Activated CD4-positive, alpha-beta T cell treated with anti-CD3 and anti-CD28 coated beads, Interleukin-2, amount 50 U/mL, for 24 hours (primary cell): ENCODE data around the gene STK17B.
"Not testable (repeated sequence)": the region's sequence is repeated elsewhere in the genome, so short reads cannot be mapped to it uniquely, and the experiment has no call there.

ENCODE experiments used
- DNase-seq, 2 donors: peaks; one replicate each; pipeline ENCODE4 v3.0.0-alpha.2; 2020; ENCODE audit warnings: low read depth in 1 of 2, low spot score in 1 of 2

Gene STK17B

DNA sequence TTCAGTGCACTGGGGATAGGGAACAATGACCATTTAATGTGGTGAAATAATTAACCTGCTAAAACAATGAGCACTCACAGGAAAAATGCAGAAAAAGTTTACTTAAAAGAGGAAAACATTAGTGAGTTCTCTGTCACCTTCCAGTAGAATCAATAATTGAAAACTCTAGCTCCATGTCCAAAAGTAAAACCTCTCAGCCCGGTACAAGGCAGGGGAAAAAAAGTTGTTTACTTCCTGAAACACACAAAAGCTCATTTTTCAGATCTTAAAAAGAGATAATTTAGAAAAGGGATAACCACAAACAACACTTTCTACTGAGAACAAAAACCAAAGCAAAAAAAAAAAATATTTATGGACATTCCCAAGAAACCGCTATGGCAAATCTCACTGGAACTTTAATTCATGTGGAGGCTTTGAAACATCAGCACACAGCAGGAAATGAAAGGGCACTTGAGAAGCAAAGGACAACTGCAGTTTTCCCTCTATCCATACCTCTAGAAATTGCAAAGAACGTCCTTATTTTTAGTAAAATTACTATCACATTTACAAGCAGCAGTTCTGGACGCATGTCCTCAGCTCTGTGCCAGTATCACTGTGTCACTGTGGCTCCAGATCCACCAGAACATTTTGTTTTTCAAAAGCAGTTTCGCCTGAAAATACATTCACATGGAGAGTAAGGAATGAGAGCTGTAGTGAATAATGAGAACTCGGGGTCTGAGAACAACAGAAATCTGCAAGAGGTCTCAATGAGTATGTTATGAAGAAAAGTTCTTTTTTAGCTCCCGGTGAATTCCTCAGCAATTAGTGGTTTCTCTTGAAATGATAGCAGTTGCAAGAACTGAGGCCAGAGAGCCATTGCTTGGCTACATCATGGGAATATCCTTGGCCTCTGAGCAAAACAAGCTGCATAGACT, 58.1 kb downstream of the STK17B start:
- DNase-seq, result no peak

DNA sequence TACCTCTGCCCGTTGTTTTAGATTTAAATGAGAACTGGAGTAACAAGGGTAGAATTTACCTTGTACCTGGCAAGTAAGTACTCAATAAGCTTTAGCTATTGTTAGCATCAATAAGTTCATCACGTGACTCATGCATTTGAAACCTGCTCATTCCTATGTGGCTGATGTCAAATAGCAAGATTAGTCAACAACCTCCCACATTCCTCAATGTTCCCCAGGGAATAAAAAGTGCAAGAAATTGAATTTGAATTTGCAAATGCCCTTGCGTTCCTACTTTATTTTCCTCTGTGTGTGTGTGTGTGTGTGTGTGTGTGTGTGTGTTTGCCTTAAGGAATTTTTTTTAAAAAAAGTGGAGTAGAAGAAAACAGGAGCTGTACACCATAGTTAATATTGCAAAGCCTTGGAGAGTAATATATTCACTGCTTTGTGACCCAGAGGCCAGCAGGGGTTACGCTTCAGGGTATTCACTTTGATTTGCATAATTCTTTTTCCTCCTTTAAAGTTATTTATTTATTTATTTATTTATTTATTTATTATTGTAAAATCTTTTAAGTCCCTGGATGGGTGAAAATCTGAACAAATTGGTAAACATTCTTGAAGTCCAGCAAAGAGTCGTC, 58.9 kb downstream of the STK17B start:
- DNase-seq, result no peak

- DNase-seq, result no peak
These were observed 62.8 kb downstream of the STK17B start for GRCh38 chr2:196108604-196109003.

DNA sequence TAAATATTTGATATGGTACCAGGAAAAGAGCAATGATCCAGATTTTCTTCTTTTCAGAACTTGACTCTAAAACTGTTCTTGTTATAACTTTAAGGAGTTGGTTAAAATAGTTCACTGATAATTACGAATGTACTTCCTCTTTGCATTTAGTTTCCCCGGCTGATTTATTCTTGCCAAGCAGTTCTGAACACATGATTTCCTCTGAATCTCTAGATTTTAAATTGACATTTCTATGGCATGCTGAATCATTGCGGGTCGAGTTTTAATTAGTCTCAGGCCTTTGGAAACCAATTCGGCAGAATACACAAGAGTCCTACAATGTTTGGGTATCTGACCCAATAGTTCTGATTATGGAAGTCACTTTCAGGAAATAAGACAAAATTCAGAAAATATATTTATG, 65.4 kb downstream of the STK17B start:
- DNase-seq, result no peak

DNA sequence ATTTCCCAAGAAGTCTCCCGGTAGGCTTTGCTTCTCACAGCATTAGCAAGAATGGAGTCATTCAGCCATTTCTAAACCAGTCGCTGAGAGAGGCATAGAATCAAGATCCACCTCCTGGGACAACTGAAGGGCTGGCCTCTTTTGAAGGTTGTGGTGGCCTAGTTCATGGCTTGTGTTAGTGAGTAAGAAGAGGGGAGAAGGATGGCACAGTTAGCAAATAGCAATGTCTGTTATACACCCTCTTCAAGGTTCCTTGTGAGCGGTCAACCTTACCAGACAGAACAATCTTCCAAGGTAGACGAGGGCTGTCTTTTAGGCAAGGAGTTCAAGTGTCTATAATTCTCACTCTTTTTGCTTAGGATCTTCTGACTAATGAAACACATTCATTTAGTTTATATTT, 67.3 kb downstream of the STK17B start:
- DNase-seq, result no peak

GRCh38 chr2:196103626-196104025, 67.8 kb downstream of the STK17B start:
- DNase-seq, result no peak

DNA sequence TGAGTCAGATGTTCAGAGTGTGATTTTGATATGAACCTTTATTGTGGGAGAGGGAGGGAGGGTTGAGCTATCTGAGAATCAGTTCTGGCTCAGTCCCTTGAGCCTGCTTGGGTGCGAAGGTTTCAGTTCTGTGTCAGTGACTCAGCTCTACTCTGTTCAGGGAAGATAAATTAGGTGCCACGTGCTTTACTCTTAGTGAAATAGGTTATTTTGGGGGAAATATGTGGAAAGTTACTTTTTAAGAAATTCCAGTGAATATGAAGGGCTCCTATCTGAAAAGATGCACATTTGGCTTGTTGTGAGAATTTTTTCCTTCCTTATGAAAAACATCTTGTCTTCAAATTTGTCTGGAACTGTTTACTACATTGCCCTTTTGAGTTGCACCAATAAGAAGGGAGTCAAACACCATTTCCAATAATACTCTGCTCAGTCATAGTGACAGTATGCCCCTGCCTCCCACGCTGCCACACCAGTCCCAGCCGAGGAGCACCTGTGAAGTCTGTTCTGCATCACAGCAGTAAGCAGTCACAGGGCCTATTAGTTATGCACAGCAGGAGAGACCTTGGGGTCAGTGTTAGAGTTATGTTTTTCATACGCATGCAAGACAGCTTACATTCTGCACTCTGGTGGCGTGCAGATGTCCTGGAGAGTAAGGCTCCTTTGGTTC, 69.9 kb downstream of the STK17B start:
- DNase-seq, result peak in 1 of 2 donors; percentile 40

- no peak for DNase-seq
These were observed 71.5 kb downstream of the STK17B start for GRCh38 chr2:196099916-196100315.

GRCh38 chr2:196097864-196098660, 73.3 kb downstream of the STK17B start:
- DNase-seq, result no peak

DNA sequence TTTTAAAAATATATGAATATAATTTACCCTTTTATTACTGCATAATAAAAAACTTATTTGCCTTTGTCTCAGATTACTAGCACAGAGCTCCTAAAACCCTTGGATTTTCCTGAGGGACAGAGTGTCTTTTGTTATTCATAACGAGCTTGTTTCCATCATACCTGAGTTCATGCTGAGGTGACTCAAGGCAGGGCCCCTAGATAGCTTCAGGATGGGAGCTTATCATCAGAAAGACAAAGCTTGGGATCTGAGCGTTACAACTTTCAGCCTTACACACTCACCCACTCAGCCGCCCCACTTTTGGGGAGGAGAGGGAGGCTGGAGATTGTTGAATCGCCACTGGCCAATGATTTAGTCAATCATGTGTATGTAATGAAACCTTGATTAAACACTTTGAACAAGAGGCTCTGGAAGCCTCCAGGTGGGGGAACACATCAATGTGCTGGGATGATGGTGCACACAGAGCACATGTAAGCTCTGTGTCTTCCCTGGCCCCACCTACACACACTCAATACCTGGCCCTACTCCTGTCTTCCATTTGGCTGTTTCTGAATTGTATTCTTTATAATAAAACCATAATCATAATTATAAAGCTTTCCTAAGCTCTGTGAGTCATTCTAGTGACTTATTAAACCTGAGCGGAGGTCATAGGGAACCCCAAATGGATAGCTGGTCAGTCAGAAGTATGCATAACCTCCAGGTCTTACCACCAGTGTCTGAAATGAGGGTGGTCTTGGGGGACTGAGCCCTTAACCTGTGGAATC, 74.2 kb downstream of the STK17B start:
- DNase-seq, result no peak

DNA sequence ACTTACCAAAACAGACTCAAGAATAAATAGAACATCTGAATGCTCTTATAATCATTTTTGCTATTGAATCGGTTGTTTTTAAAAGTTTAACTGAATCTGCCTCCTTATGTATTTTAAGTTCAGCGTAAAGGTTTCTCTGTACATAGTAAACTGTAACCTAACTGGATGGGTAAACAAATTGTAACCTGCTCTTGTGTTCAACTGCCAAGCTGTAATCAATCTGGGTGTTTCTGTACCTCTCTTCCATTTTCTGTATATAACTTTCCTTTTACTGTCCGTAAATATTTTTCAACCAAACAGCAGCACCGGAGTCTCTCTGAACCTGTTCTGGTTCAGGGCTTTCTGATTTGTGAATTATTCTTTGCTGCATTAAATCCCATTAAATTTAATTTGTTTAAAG, 75.1 kb downstream of the STK17B start:
- no peak for DNase-seq

DNA sequence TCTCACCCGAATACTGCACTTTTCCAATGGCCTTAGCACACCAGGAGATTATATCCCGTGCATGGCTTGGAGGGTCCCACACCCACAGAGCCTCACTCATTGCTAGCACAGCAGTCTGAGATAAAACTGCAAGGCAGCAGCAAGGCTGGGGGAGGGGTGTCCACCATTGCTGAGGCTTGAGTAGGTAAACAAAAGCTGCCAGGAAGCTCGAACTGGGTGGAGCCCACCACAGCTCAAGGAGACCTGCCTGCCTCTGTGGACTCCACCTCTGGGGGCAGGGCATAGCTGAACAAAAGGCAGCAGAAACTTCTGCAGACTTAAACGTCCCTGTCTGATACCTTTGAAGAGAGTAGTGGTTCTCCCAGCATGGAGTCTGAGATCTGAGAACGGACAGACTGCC, 81.9 kb downstream of the STK17B start:
- DNase-seq, result not testable (repeated sequence)

DNA sequence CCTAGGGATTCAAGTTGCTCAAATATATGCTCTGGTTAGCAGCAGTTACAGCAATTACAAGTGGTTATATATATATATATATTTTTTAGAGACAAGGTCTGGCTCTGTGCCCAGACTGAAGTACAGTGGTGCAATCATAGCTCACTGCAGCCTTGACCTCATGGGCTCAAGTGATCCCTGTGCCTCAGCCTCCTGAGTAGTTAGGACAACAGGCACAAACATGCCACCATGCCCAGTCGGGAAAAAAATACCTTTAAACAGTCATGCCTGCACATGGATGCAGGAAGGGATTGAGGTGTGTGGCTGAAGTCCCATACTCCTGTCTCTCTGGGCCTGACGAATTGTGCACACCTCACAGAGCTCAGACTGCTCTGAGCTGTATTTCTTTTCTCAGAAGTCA, 83.2 kb downstream of the STK17B start:
- no peak for DNase-seq

DNA sequence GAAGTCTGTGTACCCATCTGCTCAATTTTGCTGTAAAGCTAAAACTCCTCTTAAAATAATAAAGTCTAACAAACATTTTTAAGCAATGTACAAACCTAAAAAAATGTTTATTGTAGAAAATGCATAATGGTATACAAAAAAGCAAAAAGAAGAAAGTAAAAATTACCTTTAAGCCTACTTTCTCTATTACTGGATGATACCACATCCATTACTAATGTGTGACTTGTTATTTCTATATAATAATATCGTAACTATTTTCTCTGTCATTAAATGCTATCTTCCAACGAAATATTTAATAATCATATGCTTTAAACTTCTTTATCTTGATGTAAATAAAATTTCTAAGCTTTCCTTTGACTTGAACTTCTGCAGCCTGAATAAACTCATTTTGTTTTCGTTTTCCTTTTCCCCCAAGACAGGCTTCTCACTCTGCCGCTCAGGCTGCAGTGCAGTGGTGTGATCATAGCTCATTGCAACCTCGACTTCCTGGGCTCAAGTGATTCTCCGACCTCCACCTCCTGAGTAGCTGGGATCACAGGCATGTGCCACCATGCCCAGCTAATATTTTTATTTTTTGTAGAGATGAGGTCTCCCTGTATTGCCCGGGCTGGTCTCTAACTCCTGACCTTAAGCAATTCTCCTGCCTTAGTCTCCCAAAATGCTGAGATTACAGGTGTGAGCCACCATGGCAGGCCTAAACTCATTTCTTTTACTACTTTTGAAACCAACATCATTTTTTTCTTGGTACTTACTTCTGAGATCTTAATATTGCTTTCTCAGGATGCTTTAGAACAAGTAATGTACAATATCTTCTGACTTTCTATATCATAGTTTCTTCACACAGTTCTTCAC, 84.6 kb downstream of the STK17B start:
- no peak for DNase-seq

- DNase-seq, result no peak
These were observed 87.8 kb downstream of the STK17B start for GRCh38 chr2:196083601-196084000.
